HG03159 (cell line): Measurements from ENCODE around the gene KRT33B.

Experiments
- ATAC-seq: cut with Tn5 transposase; IDR thresholded peaks from one replicate; pipeline ENCODE4 v1.9.1; 2021; ENCODE audit warnings: mild to moderate bottlenecking, moderate library complexity; ENCODE audit not compliant: unreplicated experiment

Gene KRT33B

DNA sequence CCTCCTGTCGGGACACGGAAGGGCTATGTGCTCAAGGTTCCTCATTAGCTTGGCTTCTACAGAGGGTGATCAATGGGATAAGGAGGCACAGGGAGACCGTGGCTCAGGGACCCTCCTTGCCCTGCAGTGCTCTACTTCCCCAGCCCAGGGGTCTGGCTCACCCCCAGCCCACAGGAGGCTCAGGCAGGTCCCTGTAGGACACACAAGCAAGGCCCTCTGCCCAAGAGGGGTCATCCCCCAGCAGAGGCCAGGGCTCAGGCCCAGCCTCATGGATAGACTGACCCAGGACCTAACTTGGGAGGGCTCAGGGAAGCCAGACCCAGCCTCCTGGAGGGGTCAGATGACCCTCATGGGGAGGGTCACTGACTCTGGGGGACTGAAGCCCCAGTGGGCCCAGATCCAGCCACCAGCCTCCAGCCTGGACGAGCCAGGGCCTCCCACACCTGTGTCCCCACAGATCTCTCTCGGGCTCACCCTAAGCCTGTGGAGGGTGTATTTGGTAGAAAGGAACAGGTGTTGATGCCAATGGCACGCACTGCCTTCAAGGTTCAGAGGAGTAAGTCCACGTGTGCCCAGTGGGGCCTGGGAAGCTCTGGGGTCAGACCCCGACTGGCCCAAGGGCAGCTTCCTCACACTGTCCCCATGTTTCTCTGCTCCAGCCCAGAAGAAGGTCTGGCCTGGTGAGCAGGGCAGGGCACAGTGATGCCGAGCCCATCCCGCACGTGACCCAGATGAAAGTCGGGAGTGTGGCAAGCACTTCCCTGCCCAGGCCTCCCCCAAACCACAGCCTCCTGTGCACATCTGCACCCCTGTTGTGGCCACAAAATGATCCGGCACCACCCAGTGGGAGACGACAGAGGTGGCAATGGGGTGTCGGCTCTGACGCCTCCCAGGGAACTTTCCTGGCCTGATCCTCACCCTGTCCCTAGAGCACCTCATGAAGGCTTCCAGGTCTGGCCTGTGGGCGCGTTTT, 43.2 kb downstream of the KRT33B start:
- ATAC-seq: no peak

DNA sequence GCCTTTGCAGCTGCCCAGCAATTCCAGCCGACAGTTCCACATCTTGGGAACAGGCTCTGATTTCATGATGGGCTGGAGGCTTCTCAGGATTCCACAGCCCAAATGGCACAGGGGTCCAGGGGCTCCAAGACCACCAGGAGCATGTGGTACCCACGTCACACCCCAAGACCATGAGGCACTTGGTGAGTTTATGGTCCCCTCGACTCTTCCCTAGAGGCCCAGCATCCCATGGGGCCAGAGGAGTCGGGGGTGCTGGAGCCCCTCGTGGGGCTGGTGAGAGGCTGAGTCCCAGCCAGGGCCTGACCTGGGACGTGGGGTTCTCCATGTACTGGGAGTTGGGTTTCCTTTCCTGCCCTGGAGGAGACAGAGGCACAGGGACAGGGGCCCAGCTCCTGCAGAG, 44.0 kb downstream of the KRT33B start:
- ATAC-seq: no peak

DNA sequence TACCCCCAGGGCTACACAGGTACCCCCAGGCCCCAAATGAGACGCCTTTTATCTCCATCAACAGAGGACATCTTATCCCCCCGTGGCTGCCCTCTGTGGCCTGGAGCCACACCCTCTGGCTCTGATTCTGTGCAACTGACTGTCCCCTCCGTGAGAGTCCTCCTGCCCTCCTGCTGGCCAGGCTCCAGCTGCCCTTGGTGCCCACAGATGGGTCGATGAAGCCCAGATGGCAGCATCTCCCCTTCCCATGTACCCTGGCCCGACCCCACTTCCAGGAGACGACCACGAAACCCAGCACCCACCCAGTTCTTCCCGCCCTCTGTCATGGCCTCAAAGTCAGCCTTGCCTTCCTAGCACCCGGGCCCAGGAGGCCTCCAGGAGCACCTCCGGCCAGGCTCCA, 44.5 kb downstream of the KRT33B start:
- no peak for ATAC-seq

DNA sequence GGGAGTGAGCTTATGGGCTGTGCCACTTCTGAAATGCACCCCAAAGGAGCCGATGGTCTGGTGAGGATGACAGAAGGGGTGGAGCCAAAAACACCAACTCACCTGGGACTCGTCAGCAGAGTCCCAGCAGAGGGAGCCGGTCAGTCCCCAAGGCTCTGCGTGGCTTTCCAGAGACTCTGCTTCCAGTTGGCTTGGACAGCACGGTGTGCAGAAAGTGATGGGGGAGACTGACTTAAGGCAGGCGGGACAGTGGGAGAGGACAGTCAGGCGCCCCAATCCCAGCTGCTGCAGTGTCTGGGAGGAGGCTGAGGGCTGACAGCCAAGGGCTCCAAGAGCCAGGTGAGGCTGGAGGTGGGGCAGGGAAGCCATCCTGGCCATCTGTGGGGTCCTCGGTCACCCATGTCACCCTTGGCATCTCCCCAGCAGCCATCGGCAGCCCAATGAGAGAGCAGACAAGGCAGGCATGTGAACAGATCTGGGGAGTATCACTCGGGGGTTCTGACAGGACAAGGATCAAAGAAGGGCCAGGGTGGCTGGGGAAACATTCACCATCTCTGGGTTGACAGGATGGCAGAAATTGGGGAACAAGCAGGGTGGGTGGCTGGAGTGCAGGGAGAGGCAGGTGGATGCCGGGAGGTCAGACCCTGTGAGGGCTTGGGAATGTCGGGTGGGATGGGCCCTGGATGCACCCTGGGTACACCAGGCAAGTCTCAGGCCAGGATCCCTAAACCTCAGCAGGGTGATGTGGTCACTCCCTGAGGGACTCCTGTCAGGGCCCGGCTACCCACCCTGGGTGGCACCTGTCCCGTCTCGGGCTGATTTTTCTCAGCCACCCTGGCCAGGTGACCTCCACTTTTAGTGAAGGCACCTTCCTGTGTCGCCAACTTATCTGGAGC, 45.2 kb downstream of the KRT33B start:
- ATAC-seq: no peak

DNA sequence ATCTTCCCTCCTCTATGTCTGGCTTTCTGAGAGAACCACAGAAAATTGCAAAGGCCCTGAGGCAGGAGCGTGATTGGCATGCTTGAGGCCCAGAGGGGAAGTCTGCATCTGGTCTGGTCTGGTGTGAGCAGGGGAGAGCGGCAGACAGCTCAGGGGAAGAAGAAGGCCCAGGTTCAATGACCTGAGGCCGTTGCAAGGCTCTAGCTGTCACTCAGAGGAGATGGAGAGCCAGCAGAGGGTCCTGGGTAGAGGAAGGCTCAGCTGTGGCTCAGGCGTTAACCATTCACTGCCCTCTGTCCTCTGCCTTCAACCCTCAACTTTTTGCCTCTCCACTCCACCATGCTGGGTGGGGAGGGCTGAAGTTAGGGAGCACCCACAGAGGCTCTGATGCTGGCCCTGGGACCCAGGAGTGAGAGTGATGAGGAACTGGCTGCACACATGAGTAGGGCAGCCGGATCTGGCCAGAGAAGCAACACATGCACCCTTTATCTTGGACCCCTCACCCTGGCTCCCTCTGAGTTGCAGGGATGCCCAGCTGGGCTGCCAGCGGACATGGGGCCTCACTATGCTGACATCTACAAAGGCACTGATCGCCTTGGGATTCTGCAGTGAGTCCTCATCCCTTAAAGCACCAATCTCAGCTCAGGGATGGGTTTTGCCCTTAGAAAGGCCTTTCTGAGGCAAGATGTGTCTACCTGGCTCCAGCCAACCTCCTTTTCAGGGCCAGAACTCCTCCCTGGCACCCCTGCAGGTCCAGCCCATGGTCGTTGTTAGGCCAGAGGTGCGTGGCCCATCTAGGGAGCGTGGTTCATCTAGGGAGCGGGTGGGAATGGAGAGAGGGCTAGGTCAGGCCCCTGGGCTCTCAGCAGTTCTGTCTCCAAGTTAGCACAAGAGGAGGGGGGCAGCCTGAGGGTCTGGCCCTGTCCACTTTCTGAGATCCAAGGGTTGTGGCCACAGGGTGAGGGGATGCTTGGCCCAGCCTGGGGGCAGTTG, 46.4 kb downstream of the KRT33B start:
- ATAC-seq: no peak

DNA sequence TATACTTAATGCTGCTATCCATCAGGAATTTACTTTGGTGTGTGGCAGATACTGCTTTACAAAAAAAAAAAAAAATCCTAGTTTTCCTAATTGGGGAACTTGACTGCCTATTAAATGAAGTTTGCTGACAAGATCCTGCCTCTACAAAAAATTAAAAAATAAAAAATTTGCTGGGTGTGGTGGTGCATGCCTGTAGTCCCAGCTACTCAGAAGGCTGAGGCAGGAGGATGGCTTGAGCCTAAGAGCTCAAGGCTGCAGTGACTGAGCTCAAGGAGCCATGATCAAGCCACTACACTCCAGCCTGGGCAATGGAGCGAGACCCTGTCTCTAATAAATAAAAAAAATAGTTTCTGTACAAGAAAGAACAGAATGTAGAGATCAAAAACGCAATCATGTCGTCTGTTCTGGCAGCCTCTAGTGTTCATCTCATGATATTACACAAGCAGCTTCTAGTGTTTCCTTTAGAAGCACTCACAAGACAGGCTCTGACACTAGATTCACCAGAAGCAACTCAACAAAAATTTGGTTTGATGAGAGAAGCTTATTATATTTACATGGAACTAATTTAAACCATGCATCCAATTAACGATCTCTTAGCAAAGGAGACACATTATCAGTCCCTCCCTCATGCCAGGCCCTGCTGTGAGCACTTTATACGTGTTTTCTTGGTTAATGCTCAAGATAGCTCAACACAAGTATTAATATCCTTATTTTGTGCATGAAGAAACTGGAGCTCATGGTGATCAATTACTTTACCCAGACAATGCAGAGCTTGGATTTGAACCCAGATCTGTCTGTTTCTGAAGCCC, 47.3 kb downstream of the KRT33B start:
- ATAC-seq: no peak

DNA sequence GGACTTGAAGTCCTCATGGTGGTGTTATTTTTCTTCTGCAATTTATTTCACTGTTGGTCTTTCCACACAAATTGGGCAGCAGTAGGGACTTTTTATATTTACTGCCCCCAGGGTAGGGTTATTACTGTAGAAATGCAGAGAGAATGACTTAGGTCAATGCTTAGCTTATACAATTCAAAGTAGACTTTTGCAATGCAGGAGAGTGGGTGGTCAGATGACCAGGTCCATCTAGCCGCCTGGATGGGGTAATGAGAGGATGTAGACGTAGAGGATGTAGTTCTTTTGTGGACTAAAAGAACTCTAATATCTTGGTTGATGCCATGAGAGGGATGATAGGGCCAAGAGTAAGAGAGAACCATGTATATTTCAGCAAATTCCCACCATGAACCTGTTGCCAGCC, 51.4 kb downstream of the KRT33B start:
- no peak for ATAC-seq

DNA sequence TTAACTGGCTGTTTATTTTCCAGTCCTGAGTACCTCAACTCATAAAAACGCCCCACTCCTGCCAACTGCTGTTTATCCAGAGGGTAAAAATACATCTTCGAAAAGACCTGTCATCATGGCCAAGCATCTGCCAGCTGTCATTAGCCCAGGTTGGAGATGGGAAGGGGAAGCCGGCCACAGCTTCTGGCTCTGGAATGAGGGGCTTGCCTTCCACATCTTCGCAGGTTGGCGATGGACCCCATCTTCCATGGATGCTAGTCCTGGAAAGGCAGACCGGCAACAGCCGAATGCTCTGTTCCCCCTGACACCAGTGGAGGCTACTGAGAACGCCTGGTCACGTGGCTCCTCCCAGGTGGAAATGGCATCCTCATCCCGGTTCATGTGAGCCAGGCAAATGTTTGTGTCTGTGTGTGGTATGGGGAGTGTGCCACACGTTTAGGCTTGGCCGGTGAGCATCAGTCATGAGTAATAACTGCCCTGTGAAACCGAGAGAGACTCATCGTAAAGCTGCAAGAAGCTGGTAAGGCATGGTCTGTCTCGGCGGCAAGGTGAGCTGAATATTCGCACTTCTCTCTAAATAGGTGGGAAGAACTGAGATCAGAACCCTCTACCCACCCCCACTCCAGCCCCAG, 53.7 kb downstream of the KRT33B start:
- no peak for ATAC-seq

DNA sequence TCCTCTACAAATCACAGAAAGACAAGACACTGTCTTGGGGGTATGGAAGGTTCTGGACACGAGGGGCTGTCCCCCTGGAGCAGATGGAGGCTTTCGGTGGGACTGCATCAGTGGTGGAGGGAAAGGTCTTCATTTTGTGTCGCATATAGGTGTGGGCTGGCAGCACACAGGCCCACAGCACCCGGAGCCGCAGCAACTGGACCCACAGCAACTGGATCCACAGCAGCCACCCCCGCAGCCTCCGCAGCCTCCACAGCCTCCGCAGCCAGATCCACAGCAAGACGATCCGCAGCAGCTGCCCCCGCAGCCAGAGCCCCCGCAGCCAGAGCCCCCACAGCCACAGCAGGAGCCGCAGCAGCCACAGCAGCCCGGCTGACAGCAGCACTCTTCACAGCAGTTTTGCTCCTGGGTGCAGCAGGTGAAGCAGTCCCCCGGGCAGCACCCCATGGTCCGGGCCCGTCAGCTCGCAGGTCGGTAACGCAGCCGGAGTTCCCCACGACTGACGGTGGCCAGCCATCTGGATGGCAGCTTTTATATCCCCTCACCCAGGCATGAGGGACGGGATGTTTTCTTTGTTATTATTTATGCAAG, 54.3 kb downstream of the KRT33B start, which contains the start of gene KRTAP17-1:
Gene KRTAP17-1, minus strand, starts transcription at position 507 of the 591 bp plus-strand sequence. Its CDS starts 60 bp downstream, at position 447.
- no peak for ATAC-seq
